NCI-H1417 (cell line): ENCODE results near the gene RALGPS1.

Source experiments
- DNase-seq, 3 experiments: peaks; one replicate each; lab custom pipeline; 2025; lab: John Stamatoyannopoulos, UW

The RALGPS1 gene, protein sequence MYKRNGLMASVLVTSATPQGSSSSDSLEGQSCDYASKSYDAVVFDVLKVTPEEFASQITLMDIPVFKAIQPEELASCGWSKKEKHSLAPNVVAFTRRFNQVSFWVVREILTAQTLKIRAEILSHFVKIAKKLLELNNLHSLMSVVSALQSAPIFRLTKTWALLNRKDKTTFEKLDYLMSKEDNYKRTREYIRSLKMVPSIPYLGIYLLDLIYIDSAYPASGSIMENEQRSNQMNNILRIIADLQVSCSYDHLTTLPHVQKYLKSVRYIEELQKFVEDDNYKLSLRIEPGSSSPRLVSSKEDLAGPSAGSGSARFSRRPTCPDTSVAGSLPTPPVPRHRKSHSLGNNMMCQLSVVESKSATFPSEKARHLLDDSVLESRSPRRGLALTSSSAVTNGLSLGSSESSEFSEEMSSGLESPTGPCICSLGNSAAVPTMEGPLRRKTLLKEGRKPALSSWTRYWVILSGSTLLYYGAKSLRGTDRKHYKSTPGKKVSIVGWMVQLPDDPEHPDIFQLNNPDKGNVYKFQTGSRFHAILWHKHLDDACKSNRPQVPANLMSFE

GRCh38 chr9:126914458-126915280 lies at the start of gene RALGPS1:
Gene RALGPS1 (plus strand): TSS chr9:126914782. CDS start chr9:126962290, 47,508 bp downstream.
- peak; percentile 90 to 99 (median 99) for DNase-seq

DNA sequence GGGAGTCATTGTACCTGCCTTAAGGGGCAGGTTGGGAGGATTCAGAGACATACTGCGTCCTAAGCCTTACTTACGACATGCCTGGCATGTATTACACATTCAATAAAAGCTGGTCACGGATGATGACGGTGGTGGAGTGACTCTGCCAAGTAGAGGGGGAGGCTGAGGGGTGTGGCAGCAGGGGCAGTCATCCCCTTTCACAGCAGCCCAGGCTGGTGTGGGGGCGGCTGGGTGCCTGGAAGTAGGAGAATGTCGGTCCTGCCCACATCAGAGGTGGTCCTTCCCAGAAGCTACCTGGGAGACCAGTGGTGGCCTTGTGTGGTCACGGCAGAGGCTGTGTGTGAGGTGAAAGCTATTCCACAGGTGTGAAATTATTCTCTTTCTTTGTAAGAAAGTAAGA lies 45.2 kb upstream of the RALGPS1 start:
- no peak for DNase-seq

GRCh38 chr9:126872516-126872915 lies 42.1 kb upstream of the RALGPS1 start:
- no peak for DNase-seq

DNA sequence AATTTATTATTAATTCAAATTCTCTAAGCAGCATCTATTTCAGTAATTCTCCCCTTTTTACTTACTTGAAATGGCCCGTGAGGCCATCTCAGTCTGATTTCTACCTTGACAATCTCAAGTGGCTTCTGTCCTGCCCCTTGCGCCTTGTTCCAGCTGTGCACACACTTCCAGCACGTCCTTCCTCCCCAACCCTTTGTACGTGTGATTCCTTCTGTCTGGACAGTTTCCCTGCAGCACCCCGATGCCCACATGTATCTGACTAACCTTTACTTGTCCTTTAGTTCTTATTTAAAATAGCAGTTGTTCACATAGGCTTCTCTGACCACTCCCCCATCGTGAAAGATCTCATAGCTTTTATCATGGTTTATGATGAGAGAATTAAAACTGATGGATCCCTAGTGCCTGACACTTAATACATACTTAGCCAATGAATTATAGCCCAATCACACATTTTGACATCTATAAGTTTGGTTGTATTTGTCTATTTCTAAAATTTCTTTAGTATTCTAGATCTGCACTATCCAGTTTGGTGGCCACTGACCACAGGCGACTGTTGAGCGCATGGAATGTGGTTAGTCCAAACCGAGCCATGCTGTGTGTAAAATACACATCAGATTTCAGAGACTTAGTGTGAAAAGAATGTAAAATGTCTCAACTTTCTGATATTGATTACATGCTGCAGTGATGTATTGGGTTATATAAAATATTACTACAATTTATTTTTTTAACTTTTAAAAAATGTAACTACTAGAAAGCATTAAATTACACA lies 39.9 kb upstream of the RALGPS1 start:
- DNase-seq = peak in 2 of 3 experiments; percentile 19 to 71

GRCh38 chr9:126875756-126876510 lies 38.6 kb upstream of the RALGPS1 start:
- peak in 1 of 3 experiments; percentile 25 for DNase-seq

DNA sequence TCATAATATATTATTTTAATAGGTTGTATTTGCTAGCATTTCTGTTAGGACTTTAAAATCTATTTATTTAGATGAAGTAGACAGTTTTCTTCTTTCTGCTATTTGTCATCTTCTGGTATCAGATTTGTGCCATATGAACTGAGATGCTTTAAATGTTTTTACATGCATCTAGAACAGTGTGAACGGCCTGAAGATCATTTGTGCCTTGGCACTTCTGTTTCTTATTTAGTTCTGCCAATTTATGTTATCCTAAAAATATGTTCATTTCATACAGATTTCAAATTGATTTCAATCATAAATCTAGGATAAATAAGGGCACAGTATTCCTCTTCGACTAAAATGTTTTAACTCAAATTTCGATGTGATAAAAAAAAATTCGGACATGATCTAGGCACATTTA lies 38.1 kb upstream of the RALGPS1 start:
- DNase-seq = no peak

GRCh38 chr9:126877418-126877817 lies 37.2 kb upstream of the RALGPS1 start:
- no peak for DNase-seq

DNA sequence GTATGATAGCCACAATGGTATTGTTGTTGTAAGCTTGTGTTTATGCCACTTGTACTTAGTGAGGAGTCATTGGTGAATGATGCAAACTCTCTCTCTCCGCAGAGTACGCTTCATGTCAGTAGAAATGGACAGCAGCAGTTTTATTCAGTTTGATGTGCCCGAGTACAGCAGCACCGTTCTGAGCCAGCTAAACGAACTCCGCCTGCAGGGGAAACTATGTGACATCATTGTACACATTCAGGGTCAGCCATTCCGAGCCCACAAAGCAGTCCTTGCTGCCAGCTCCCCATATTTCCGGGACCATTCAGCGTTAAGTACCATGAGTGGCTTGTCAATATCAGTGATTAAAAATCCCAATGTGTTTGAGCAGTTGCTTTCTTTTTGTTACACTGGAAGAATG lies 35.3 kb upstream of the RALGPS1 start:
- DNase-seq = no peak

DNA sequence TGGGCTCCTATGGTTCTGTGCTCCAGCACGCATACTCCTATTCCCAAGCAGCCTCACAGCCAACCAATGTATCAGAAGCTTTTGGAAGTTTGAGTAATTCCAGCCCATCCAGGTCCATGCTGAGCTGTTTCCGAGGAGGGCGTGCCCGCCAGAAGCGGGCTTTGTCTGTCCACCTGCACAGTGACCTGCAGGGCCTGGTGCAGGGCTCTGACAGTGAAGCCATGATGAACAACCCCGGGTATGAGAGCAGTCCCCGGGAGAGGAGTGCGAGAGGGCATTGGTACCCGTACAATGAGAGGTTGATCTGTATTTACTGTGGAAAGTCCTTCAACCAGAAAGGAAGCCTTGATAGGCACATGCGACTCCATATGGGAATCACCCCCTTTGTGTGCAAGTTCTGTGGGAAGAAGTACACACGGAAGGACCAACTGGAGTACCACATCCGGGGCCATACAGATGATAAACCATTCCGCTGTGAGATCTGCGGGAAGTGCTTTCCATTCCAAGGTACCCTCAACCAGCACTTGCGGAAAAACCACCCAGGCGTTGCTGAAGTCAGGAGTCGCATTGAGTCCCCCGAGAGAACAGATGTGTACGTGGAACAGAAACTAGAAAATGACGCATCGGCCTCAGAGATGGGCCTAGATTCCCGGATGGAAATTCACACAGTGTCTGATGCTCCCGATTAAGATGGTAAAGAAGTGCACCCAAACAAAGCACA lies 34.2 kb upstream of the RALGPS1 start:
- no peak for DNase-seq

GRCh38 chr9:126880947-126881332 lies 33.6 kb upstream of the RALGPS1 start:
- DNase-seq = no peak

- DNase-seq = no peak
Measured at GRCh38 chr9:126882746-126883145, 31.8 kb upstream of the RALGPS1 start.

DNA sequence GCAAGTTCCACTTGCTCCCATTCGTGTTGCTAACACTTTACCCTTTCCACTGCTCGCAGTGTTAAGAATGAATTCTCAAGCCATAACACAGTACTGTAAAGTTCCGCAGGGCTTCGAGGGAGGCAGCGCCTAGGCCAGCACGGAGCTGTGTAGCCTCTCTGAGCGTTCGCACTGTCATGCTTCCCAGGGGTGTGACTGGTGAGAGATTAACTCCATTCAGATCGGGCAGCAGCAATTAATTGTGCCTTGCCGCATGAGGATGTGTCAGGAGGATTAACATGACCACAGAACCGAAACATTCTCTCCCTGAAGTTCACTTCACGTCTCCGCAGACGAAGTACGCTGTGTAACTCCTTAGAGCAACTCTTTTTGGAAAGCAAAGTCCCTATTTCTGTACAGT lies 30.9 kb upstream of the RALGPS1 start:
- no peak for DNase-seq

GRCh38 chr9:126885131-126885641 lies 29.4 kb upstream of the RALGPS1 start:
- DNase-seq = no peak

DNA sequence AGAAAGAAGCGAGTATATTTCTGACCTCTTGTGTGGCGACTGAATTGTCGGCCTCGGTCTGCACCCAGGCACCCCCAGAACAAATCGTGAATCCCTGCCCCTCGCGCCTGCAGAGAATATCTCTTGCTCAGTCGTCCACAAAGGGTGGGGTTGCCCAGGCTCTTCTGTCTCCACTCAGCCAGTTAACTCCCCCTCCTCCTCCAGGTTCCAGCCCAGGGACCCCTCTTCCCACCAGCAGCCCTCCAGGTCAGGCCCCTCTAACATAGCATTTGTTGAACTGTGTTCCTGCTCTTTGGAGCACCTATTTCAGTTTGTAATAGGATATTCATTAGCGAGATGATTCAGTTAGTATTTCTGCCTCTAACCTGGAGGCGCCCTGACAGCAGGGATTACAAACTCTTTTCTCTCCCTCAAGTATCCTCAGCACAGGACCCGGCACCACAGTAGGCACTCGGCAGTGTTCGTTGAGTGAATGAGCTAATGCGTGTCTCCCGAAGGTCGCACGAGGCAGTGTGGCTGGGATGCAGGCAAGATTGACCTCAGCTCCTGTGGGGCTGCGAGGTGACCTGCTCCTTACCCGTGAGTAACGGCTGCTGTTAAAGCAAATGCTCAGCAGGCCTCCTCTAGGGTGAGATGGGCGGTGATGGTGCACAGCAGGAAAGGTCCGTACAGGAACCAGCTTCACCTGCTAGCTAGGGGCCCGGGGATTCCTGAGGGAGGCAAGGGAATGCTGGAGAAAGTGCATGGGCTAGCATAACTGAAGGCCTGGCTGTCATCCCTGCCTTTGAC lies 28.4 kb upstream of the RALGPS1 start:
- DNase-seq = no peak

GRCh38 chr9:126886897-126887296 lies 27.7 kb upstream of the RALGPS1 start:
- no peak for DNase-seq

DNA sequence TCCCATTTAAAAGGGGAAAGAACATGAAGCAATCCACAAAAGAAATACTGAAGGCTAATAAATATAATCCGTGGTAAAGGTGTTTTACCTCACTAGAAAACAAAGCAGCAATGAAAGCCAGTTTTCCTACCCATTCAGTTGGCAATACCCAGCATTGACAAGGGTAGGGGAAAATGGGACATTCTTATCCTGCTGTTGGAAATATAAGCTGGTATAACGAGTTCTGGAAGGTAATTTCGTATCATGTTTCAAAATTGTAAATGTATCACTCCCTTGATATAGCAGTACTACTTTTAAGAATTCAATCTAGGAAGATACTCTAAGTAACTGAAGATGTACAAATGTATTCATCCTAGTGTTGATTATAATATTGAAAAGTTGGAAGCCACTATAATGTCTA lies 22.9 kb upstream of the RALGPS1 start:
- no peak for DNase-seq

DNA sequence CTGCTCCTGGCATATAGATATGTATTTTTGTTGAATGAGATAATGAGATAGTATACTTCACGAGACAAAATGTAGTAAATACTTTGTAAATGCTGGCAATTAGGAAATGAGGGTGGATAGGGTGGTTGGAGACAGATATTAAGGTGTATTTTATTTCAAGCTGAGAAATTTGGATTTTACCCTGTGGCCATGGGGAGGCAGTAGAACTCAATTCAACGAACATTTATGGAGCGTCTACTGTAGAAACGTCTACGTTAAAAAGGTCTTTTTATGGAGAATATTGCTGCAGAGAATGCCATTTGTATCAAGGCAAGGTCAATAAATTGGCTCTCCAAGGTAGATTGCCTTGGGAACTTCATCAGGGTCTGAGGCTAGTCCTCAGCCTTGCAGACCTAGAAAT lies 21.5 kb upstream of the RALGPS1 start:
- DNase-seq = no peak

GRCh38 chr9:126894052-126894603 lies 20.5 kb upstream of the RALGPS1 start:
- no peak for DNase-seq

- no peak for DNase-seq
Measured at GRCh38 chr9:126902210-126902609, 12.4 kb upstream of the RALGPS1 start.
